Esophagus muscularis mucosa (tissue), 4 donors: ENCODE data around the gene ZNF3. TPM values are rescaled to one million over a fixed set of nuclear protein-coding genes. Genes with fewer than 3 reads are reported as not detected.

Experiments
- DNase-seq: peaks from one replicate; pipeline ENCODE4 v3.0.0-alpha.2; 2017; ENCODE audit errors: extremely low spot score
- H3K27ac ChIP-seq, 4 donors: fragments of 200-600 bp; sonication (generic); replicated peaks in 1 of 4; 1 replicate in 3 of 4; 2 replicates in 1 of 4; pipeline ENCODE4 v1.5.1; 2016 to 2019; ENCODE audit warnings: mild to moderate bottlenecking in 1 of 4
- H3K27me3 ChIP-seq, 4 donors: fragments of 200-600 bp; sonication (generic); one replicate each; pipeline versions ENCODE4 v1.5.1 to v1.6.0; 2016 to 2019
- H3K36me3 ChIP-seq, 4 donors: fragments of 200-600 bp; sonication (generic); one replicate each; pipeline ENCODE4 v1.5.1; 2016 to 2019
- H3K4me1 ChIP-seq, 4 donors: fragments of 200-600 bp; sonication (generic); one replicate each; pipeline ENCODE4 v1.5.1; 2016 to 2019
- H3K4me3 ChIP-seq, 4 donors: fragments of 200-600 bp; sonication (generic); 1 replicate in 2 of 4; 2 replicates in 2 of 4; pipeline ENCODE4 v1.5.1; 2016 to 2019; ENCODE audit warnings: mild to moderate bottlenecking in 4 of 4, moderate library complexity in 1 of 4
- H3K9me3 ChIP-seq, 4 donors: fragments of 200-600 bp; sonication (generic); 1 replicate in 3 of 4; 2 replicates in 1 of 4; pipeline ENCODE4 v1.5.1; 2016 to 2019
- CTCF ChIP-seq, 3 experiments: fragments of 200-600 bp in 2 of 3; fragments of 450-650 bp in 1 of 3; sonication (generic) in 2 of 3; IDR thresholded peaks; one replicate each; pipeline ENCODE4 v1.5.1; 2017 to 2019; ENCODE audit warnings: antibody characterized with exemption in 3 of 3, mild to moderate bottlenecking in 2 of 3, moderate library complexity in 1 of 3
- EP300 ChIP-seq: sonication (generic); formaldehyde crosslinking; IDR thresholded peaks from one replicate; pipeline ENCODE4 v1.6.1; 2017; ENCODE audit warnings: antibody characterized with exemption
- POLR2A ChIP-seq: fragments of 450-650 bp; IDR thresholded peaks from one replicate; pipeline ENCODE4 v1.6.1; 2017; ENCODE audit warnings: antibody characterized with exemption, moderate library complexity, mild to moderate bottlenecking, low read depth
- POLR2AphosphoS5 ChIP-seq, 2 donors: sonication (generic); formaldehyde crosslinking; IDR thresholded peaks; one replicate each; pipeline ENCODE4 v1.6.1; 2017; ENCODE audit warnings: antibody characterized with exemption in 2 of 2
- WGBS: methylation state at CpG from one replicate; pipeline ENCODE4 v1.1.5; 2018; 5-methylcytosine and 5-hydroxymethylcytosine counted together
- intact Hi-C: fragments of 100-400 bp; cut with DNase I; formaldehyde crosslinking; loops from one replicate; pipeline ENCODE4 v1.15.1; 2023
- total RNA-seq, 4 donors: library from RNA; depleted of rRNA; stranded (reverse); fragments of >200 nt; gene quantifications; one replicate each; pipeline versions ENCODE4 v1.1.0 to v1.2.1, GENCODE V29; 2016

Gene ZNF3
- total RNA-seq, 4 donors from 2014 or later = 15.6 to 25.3 (median 20.7) TPM

- no peak overlapping the region for H3K27ac ChIP-seq
- no peak for DNase-seq
- H3K4me1 ChIP-seq = peaks cover 15 to 26% (median 19%) of the 10 kb centered on the region in 4 donors
- intact Hi-C loops = no loop called here
- peaks cover 0 to 25% (median 20%) of the 10 kb centered on the region in 4 donors for H3K9me3 ChIP-seq
- peaks cover 58 to 96% (median 92%) of the 10 kb centered on the region in 4 donors for H3K36me3 ChIP-seq
- 92% methylated on average over 6 of the region's 6 CpGs for WGBS
- TF ChIP-seq EP300 (no peak), POLR2A (no peak)
- H3K27me3 ChIP-seq = no peaks in the 10 kb centered on the region
- H3K4me3 ChIP-seq = no peak overlapping the region
Measured at GRCh38 chr7:100075418-100075817, 6.1 kb downstream of the ZNF3 start.

GRCh38 chr7:100074841-100075240, 6.7 kb downstream of the ZNF3 start:
- no peaks in the 10 kb centered on the region for H3K27me3 ChIP-seq
- peaks cover 0 to 29% (median 21%) of the 10 kb centered on the region in 4 donors for H3K9me3 ChIP-seq
- no peak overlapping the region for H3K4me3 ChIP-seq
- 95% methylated on average over 7 of the region's 7 CpGs for WGBS
- no peak overlapping the region for H3K27ac ChIP-seq
- H3K4me1 ChIP-seq = peaks cover 9 to 20% (median 14%) of the 10 kb centered on the region in 4 donors
- intact Hi-C loops = no loop called here
- DNase-seq = no peak
- no peak for TF ChIP-seq POLR2A
- TF ChIP-seq CTCF (IDR thresholded peaks at IDR 0.05) = no peak
- TF ChIP-seq EP300 = no peak
- no peak for TF ChIP-seq POLR2AphosphoS5 (IDR thresholded peaks at IDR 0.05)
- H3K36me3 ChIP-seq = peaks cover 63 to 100% (median 98%) of the 10 kb centered on the region in 4 donors

GRCh38 chr7:100072462-100072861, 9.1 kb downstream of the ZNF3 start:
- Histone ChIP-seq H3K36me3 (peaks cover 63 to 98% (median 90%) of the 10 kb centered on the region in 4 donors), H3K4me1 (no peaks in the 10 kb centered on the region), H3K9me3 (peaks cover 0 to 30% (median 21%) of the 10 kb centered on the region in 4 donors), H3K27me3 (no peaks in the 10 kb centered on the region), H3K4me3 (no peak overlapping the region), H3K27ac (no peak overlapping the region)
- WGBS = 97% methylated on average over 10 of the region's 10 CpGs
- TF ChIP-seq POLR2AphosphoS5 (IDR thresholded peaks at IDR 0.05) (no peak), POLR2A (no peak), CTCF (IDR thresholded peaks at IDR 0.05) (no peak), EP300 (no peak)
- no peak for DNase-seq
- intact Hi-C loops = no loop called here

- H3K4me1 ChIP-seq = peaks cover 2 to 6% (median 3%) of the 10 kb centered on the region in 4 donors
- intact Hi-C loops = no loop called here
- peaks cover 0 to 30% (median 21%) of the 10 kb centered on the region in 4 donors for H3K9me3 ChIP-seq
- H3K27me3 ChIP-seq = no peaks in the 10 kb centered on the region
- no peak overlapping the region for H3K27ac ChIP-seq
- no peak overlapping the region for H3K4me3 ChIP-seq
- H3K36me3 ChIP-seq = peaks cover 62 to 94% (median 83%) of the 10 kb centered on the region in 4 donors
- no peak for TF ChIP-seq POLR2AphosphoS5 (IDR thresholded peaks at IDR 0.05)
- TF ChIP-seq CTCF (IDR thresholded peaks at IDR 0.05) = no peak
- TF ChIP-seq POLR2A = no peak
- no peak for TF ChIP-seq EP300
- no peak for DNase-seq
- 95% methylated on average over 11 of the region's 11 CpGs for WGBS
Measured at GRCh38 chr7:100071018-100071723, 10.4 kb downstream of the ZNF3 start.

- DNase-seq = no peak
- TF ChIP-seq EP300 (no peak), POLR2AphosphoS5 (IDR thresholded peaks at IDR 0.05) (no peak), POLR2A (no peak), CTCF (IDR thresholded peaks at IDR 0.05) (no peak)
- peaks cover 13 to 18% (median 15%) of the 10 kb centered on the region in 4 donors for H3K4me1 ChIP-seq
- no peaks in the 10 kb centered on the region for H3K27me3 ChIP-seq
- H3K36me3 ChIP-seq = peaks cover 50 to 84% (median 75%) of the 10 kb centered on the region in 4 donors
- H3K9me3 ChIP-seq = peaks cover 0 to 30% (median 21%) of the 10 kb centered on the region in 4 donors
- WGBS = 99% methylated on average over 5 of the region's 5 CpGs
- intact Hi-C loops = no loop called here
- no peak overlapping the region for H3K4me3 ChIP-seq
- no peak overlapping the region for H3K27ac ChIP-seq
Measured at GRCh38 chr7:100069991-100070390, 11.5 kb downstream of the ZNF3 start.
